CD4-positive, alpha-beta T cell (primary cell): ENCODE data around the gene LIPE. TPM values are rescaled to one million over a fixed set of nuclear protein-coding genes. Genes with fewer than 3 reads are reported as not detected.

Experiments used
- ATAC-seq: fragments of 200-7000 bp; cut with Tn5 transposase; one replicate; pipeline ENCODE4 v1.10.0; 2022; ENCODE audit warnings: mild to moderate bottlenecking; ENCODE audit not compliant: poor library complexity
- CTCF ChIA-PET: fragments of 350-600 bp; sonication (Branson Sonifier 250); formaldehyde crosslinking; loops from one replicate; lab custom pipeline; 2021; ENCODE audit warnings: antibody characterized with exemption, inconsistent platforms; lab: Charles Lee
- POLR2A ChIA-PET: fragments of 350-600 bp; sonication (Branson Sonifier 250); formaldehyde crosslinking; loops from one replicate; lab custom pipeline; 2021; ENCODE audit warnings: antibody characterized with exemption, inconsistent platforms; lab: Charles Lee
- DNase-seq, 14 experiments: peaks; one replicate each; pipeline ENCODE4 v3.0.0-alpha.2; 2013 to 2020; ENCODE audit warnings: mixed read lengths in 2 of 14
- H3K27ac ChIP-seq, 2 donors: one replicate each; pipeline versions ENCODE4 v1.5.1 to v1.7.0; 2013; ENCODE audit warnings: low read length in 2 of 2, low read depth in 1 of 2, mild to moderate bottlenecking in 1 of 2
- H3K27me3 ChIP-seq, 2 experiments: 1 replicate in 1 of 2; 2 replicates in 1 of 2; pipeline versions ENCODE4 v1.6.1 to v1.7.0; 2013; ENCODE audit warnings: low read length in 2 of 2, control low read depth in 1 of 2, mild to moderate bottlenecking in 1 of 2, moderate library complexity in 1 of 2; ENCODE audit not compliant: insufficient read depth in 2 of 2, control insufficient read depth in 1 of 2
- H3K36me3 ChIP-seq: one replicate; pipeline ENCODE4 v1.6.1; 2013; ENCODE audit warnings: low read length, control low read depth; ENCODE audit not compliant: insufficient read depth
- H3K4me1 ChIP-seq: one replicate; pipeline ENCODE4 v1.6.1; 2013; ENCODE audit warnings: low read length, control low read depth; ENCODE audit not compliant: insufficient read depth
- H3K4me3 ChIP-seq: one replicate; pipeline ENCODE4 v1.5.1; 2013; ENCODE audit warnings: mild to moderate bottlenecking, low read length, moderate library complexity
- H3K9me3 ChIP-seq, 2 experiments: 1 replicate in 1 of 2; 2 replicates in 1 of 2; pipeline versions ENCODE4 v1.6.1 to v1.7.0; 2013; ENCODE audit warnings: low read length in 2 of 2, mild to moderate bottlenecking in 2 of 2, control low read depth in 1 of 2, moderate library complexity in 1 of 2; ENCODE audit not compliant: control insufficient read depth in 1 of 2, insufficient read depth in 1 of 2
- H3K27ac Mint-ChIP-seq: one replicate; pipeline ENCODE4 v1.8.0; 2020; ENCODE audit warnings: mixed read lengths
- H3K27me3 Mint-ChIP-seq: one replicate; pipeline ENCODE4 v1.8.0; 2021; ENCODE audit warnings: mixed read lengths
- H3K36me3 Mint-ChIP-seq: one replicate; pipeline ENCODE4 v1.8.0; 2021; ENCODE audit warnings: low read depth, mixed read lengths
- H3K4me1 Mint-ChIP-seq: one replicate; pipeline ENCODE4 v1.8.0; 2021; ENCODE audit warnings: low read depth, mixed read lengths
- H3K4me3 Mint-ChIP-seq: one replicate; pipeline ENCODE4 v1.8.0; 2020; ENCODE audit warnings: mild to moderate bottlenecking, mixed read lengths
- H3K9me3 Mint-ChIP-seq: one replicate; pipeline ENCODE4 v1.8.0; 2020; ENCODE audit warnings: mixed read lengths
- intact Hi-C, 2 experiments: fragments of 100-400 bp; cut with DNase I in 1 of 2; cut with micrococcal nuclease in 1 of 2; formaldehyde crosslinking; loops; one replicate each; pipeline versions ENCODE4 v1.15.1 to v1.9.0; 2023 to 2025; cut with DNase I, micrococcal nuclease
- total RNA-seq, 174 experiments: library from RNA in 2 of 174; stranded (reverse) in 2 of 174; gene quantifications; one replicate each; pipeline ENCODE4 v1.2.3 and lab custom pipeline; 2021 to 2026
- TF ChIP-seq, protein P1 (sequence below): fragments of 200-600 bp; IDR thresholded peaks from one replicate; pipeline ENCODE4 v1.8.0; 2022; ENCODE audit warnings: antibody characterized with exemption, mild to moderate bottlenecking

Gene LIPE
- total RNA-seq, 2 experiments from 2014 or later: 7.6 to 8.2 TPM

DNA sequence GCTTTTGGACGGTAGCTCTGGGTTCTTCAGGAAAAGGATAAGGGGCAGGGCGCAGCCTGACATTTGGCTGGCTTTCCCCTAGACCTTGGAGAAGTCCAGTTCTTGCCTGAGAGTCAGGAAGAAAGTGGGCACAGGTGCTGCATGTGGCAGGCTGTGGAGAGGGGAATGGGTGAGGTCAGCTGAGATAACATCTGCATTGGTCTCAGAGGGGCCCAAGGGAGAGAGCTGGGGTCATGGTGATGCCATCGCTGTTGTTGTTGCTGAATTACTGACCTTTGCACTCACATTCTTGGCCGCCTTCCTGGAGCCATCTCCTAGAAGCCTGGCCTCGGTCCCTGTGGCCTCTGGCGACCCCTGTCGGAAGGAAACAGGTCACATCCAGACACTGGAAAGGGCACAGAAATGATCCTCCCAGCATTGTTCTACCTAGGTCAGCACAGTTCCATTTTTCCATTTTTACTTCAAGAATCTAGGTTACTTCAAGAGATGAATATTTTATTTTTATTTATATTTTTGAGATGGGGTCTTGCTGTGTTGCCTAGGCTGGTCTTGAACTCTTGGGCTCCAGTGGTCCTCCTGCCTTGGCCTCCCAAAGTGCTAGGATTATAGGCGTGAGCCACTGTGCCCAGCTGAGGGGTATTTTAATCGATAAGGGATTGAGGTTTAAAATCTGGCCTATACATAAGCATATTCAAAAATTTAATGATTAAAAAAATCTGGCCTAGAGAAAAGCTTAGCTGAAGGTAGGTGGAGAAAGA lies 6.5 kb upstream of the LIPE start:
- intact Hi-C loops: loop anchor here (1.0 kb wide), 4 partner anchors 13 to 325 kb away; no protein-coding TSS in a partner anchor
- ATAC-seq (peak; percentile 65), DNase-seq (peak; percentile 52 to 79 (median 62))
- Histone ChIP-seq H3K4me1 (peaks cover 8% of the 10 kb centered on the region), H3K9me3 (no peaks in the 10 kb centered on the region), H3K36me3 (no peaks in the 10 kb centered on the region), H3K4me3 (no peak overlapping the region), H3K27me3 (no peaks in the 10 kb centered on the region), H3K27ac (no peak overlapping the region)
- Mint-ChIP-seq H3K9me3 (no peaks in the 10 kb centered on the region), H3K27ac (no peak overlapping the region), H3K4me3 (no peak overlapping the region), H3K27me3 (no peaks in the 10 kb centered on the region), H3K36me3 (no peaks in the 10 kb centered on the region), H3K4me1 (peaks cover 6% of the 10 kb centered on the region)
- CTCF ChIA-PET: interaction anchor here (1.2 to 3.4 kb wide), 2 partner anchors 10 to 13 kb away, joined by 4 to 27 read pairs; no protein-coding TSS in a partner anchor
- POLR2A ChIA-PET: interaction anchor here (1.4 kb wide), 1 partner anchor 10 kb away, joined by 7 read pairs; no protein-coding TSS in a partner anchor
- TF ChIP-seq, protein P1, sequence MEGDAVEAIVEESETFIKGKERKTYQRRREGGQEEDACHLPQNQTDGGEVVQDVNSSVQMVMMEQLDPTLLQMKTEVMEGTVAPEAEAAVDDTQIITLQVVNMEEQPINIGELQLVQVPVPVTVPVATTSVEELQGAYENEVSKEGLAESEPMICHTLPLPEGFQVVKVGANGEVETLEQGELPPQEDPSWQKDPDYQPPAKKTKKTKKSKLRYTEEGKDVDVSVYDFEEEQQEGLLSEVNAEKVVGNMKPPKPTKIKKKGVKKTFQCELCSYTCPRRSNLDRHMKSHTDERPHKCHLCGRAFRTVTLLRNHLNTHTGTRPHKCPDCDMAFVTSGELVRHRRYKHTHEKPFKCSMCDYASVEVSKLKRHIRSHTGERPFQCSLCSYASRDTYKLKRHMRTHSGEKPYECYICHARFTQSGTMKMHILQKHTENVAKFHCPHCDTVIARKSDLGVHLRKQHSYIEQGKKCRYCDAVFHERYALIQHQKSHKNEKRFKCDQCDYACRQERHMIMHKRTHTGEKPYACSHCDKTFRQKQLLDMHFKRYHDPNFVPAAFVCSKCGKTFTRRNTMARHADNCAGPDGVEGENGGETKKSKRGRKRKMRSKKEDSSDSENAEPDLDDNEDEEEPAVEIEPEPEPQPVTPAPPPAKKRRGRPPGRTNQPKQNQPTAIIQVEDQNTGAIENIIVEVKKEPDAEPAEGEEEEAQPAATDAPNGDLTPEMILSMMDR: peak; percentile 78

DNA sequence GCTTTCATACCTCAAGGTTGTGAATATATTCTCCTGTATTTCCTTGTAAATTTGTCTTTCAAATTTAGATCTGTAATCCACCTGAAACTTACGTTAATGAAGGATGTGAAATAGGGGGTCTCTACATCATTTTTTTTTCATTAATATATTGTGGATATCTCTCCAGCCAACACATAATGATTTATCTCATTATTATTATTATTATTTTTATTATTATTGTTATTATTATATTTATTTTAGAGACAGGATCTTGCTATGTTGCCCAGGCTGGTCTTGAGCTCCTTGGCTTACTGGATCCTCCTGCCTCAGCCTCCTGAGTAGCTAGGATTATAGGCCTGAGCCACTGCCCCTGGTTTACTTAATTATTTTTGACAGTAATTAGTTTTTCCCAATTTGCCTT lies 4.3 kb upstream of the LIPE start:
- H3K4me1 ChIP-seq: peaks cover 4% of the 10 kb centered on the region
- H3K27ac Mint-ChIP-seq: no peak overlapping the region
- H3K4me1 Mint-ChIP-seq: no peaks in the 10 kb centered on the region
- ChIA-PET POLR2A (no interaction called here), CTCF (interaction anchor here (1.2 kb wide), 1 partner anchor 11 kb away, joined by 8 read pairs; no protein-coding TSS in a partner anchor)
- H3K4me3 ChIP-seq: no peak overlapping the region
- H3K27me3 ChIP-seq: no peaks in the 10 kb centered on the region
- intact Hi-C loops: no loop called here
- no peaks in the 10 kb centered on the region for H3K9me3 Mint-ChIP-seq
- H3K36me3 ChIP-seq: no peaks in the 10 kb centered on the region
- H3K36me3 Mint-ChIP-seq: no peaks in the 10 kb centered on the region
- no peaks in the 10 kb centered on the region for H3K9me3 ChIP-seq
- no peak overlapping the region for H3K4me3 Mint-ChIP-seq
- no peak for ATAC-seq
- no peaks in the 10 kb centered on the region for H3K27me3 Mint-ChIP-seq
- TF ChIP-seq, protein P1: no peak
- no peak overlapping the region for H3K27ac ChIP-seq
- DNase-seq: no peak

DNA sequence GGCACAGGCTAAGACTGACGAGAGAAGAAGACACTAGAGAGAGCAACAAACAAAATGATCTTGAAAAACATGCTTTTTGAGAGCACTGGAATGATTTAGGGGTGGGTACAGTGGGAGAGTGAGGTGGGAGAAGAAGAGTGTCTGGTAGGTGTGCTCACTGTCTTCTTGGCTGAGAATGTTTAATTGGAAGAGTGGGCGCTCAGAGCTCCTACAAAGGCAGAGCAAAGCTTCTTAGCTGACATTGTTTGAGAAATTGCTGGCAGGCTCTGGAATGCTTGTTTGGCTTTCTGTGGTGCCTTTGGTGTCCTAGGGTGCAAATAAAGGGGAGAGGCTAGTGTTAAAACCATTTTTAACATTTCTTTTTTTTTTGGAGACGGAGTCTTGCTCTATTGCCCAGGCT lies 1.5 kb upstream of the LIPE start:
- no peak overlapping the region for H3K4me3 ChIP-seq
- H3K36me3 ChIP-seq: no peaks in the 10 kb centered on the region
- H3K9me3 ChIP-seq: no peaks in the 10 kb centered on the region
- H3K27me3 ChIP-seq: no peaks in the 10 kb centered on the region
- intact Hi-C loops: loop anchor here in 1 of 2 experiments (10.0 kb wide), 1 partner anchor 144 kb away; no protein-coding TSS in a partner anchor
- H3K4me1 ChIP-seq: peaks cover 12% of the 10 kb centered on the region
- no peak overlapping the region for H3K27ac Mint-ChIP-seq
- H3K4me1 Mint-ChIP-seq: peaks cover 9% of the 10 kb centered on the region
- DNase-seq (no peak), ATAC-seq (no peak)
- no peak overlapping the region for H3K27ac ChIP-seq
- POLR2A ChIA-PET: no interaction called here
- H3K9me3 Mint-ChIP-seq: no peaks in the 10 kb centered on the region
- peaks cover under 1% of the 10 kb centered on the region for H3K36me3 Mint-ChIP-seq
- CTCF ChIA-PET: interaction anchor here (0.6 to 1.7 kb wide), 3 partner anchors 9 to 12 kb away, joined by 3 to 7 read pairs (median 4); no protein-coding TSS in a partner anchor
- H3K4me3 Mint-ChIP-seq: no peak overlapping the region
- no peaks in the 10 kb centered on the region for H3K27me3 Mint-ChIP-seq
- TF ChIP-seq, protein P1: no peak
